ENCODE measurements around the gene SLC7A7.
"Not testable (repeated sequence)": the region's sequence is repeated elsewhere in the genome, so short reads cannot be mapped to it uniquely, and the experiment has no call there.

SLC7A7 gene

DNA sequence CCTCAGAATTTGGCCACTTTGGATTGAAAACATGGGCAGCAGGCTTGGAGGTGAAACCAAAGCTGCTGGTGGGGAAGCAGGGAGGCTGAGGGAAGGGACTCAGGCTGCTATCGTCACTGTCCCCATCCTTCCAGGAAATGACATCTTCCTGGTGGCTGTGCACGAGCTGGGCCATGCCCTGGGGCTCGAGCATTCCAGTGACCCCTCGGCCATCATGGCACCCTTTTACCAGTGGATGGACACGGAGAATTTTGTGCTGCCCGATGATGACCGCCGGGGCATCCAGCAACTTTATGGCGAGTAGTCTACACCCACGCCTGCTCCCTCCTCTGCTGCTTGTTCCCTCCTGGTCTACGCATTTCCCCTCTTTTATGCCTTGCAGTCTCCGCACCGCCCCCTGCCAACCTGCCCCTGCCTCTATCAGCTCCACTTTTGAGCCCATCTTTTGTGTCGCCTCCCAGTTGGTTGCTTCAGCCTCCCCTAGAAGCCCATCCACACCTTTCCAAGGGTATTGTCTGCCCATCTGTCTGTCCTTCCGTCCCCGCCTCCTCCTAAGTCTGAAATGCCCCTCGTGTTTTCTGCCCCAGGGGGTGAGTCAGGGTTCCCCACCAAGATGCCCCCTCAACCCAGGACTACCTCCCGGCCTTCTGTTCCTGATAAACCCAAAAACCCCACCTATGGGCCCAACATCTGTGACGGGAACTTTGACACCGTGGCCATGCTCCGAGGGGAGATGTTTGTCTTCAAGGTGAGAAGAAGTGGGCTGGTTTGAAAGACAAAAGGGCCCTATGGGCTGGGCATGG lies 28.1 kb upstream of the SLC7A7 start:
- no peak for DNase-seq

DNA sequence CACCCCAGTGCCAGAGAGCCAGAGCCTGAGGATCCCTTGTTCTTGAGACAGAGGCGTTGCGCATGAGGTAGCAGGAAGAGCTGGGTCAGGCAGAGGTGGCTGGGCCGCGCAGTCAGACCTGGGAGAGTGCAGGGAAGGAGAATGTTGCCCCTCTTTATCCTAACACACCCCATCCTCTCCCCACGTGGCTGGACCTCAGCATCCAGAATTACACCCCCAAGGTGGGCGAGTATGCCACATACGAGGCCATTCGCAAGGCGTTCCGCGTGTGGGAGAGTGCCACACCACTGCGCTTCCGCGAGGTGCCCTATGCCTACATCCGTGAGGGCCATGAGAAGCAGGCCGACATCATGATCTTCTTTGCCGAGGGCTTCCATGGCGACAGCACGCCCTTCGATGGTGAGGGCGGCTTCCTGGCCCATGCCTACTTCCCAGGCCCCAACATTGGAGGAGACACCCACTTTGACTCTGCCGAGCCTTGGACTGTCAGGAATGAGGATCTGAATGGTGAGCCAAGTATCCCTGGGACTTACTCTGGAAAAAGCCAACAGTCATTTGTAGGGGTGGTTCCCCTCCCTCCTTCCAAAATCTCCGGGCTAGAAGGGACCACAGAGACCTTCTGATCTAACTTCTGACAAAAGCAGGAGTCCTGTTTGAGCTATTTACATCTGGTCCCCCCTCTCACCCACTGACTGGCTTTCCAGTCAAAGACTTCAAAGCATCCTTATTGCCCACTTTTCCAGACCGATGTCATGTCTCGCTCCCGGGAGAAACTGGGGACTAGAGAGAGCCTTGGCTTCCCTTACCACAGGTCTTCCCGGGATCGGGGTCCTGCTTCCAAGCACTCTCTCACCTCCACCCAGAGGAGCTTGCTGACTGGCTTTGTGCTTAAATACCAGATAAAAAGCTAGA lies 27.2 kb upstream of the SLC7A7 start:
- no peak for DNase-seq

DNA sequence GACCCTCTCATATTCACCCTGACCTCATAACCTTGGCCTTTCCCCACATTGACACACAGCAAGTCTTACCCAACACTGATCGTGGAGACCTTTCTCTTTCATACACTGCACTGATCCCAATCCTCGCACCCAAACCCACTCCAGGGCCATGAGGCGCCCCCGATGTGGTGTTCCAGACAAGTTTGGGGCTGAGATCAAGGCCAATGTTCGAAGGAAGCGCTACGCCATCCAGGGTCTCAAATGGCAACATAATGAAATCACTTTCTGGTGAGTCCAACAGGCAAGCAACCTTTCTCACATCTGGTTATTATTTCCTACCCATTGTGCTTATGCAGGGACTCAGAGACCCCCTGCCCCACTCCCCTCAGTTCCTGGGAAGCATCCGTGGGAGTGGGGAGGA lies 26.5 kb upstream of the SLC7A7 start:
- no peak for DNase-seq

DNA sequence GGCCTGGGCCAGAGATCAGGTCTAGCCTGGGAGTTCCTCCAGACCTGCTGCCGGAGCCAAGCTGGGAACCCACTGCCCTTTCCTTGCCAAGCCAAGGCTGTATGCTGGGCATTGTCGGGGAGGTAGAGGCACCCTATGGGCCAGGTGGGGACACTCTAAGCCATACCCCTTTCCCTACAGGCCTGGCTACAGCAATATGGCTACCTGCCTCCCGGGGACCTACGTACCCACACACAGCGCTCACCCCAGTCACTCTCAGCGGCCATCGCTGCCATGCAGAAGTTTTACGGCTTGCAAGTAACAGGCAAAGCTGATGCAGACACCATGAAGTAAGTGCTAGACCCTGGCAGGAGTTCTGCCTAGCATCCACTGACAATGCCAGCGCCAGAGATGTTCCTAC lies 26.1 kb upstream of the SLC7A7 start:
- no peak for DNase-seq

DNA sequence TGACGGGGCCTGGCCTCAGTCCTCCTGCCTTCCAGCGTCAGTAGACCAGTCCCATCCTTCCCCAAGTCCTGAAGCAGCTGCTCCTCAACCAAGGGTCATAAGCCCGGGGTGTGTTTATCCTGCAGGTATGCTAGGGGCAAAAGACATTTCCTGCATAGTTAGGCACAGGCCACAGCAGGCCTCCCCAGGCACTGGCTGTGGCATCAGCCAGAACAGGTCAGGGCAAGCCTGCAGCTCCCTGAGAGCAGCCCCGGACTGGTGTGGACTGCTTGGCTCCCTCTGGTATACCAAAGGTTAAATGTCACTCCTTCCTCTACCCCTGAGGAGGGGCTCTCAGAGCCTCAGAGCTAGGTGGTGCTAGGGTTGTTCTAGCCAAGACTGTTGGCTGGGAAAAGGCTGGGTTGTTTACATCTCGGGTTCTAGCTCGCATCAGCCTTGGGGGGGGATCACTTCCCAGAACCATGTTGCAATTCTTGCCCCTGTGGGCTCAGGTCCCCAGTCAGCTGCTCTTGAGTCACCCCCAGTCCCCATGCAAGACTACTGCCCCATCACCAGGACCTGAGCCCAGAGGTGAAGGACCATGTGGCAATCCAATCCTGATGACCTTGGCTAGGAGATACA lies 24.0 kb upstream of the SLC7A7 start:
- DNase-seq: no peak

DNA sequence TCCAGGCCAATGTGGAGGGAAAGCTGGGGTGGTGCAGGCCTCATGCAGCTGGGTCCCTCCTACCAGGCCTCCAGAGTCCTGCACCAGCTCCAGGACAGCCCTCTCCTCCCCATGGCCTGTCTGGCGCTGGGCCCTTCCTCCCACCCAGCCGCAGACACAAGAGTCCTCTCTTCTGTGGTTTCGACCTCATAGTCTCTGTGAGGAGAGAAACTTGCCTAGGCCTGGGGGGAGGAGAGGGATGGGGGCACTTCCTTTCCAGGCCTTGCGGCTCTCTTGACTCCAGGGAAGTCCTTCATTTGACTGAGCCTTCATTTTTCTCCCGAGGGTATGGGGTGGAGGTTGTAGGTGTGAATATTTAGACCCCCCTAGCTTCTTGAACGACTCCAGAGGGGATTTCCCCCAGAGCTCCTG lies 23.4 kb upstream of the SLC7A7 start:
- no peak for DNase-seq

DNA sequence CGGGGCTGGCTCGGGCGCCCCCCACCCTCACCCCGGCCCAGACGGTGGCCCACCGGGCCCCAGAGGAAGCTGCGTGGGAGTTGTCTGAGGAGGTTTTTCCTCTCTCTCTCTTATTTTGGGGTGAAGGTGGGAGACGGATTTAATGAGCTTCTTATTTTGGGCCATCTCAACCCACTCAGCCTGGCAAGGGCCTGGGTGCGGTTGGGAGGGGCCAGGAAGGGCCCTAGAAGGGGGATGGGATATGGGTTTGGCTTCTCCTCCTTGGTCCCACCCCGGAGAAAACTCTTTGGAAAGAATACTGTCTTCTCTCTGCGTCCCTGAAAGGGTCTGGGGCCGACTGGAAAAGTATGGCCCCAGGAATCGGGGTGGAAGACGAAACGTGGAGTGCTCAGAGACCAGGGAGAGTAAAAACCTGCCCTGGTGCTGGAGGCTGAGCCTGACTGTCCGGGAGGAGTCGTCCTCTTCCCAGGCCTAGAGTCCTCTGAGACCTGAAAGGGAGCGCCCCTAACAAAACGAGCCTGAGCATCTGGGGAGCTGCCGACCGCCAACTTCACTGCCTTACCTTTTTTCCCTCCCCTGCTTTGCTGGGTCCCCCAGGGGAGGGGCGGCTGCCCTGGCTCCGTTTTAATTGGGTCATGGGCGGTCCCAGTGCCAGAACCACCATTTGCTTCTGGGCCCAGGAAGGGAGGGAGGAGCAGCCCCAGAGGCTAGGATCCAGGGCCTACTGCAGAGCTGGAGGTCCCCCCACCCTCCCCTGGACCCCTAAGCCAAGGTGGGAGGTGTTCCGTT lies 22.7 kb upstream of the SLC7A7 start:
- no peak for DNase-seq

DNA sequence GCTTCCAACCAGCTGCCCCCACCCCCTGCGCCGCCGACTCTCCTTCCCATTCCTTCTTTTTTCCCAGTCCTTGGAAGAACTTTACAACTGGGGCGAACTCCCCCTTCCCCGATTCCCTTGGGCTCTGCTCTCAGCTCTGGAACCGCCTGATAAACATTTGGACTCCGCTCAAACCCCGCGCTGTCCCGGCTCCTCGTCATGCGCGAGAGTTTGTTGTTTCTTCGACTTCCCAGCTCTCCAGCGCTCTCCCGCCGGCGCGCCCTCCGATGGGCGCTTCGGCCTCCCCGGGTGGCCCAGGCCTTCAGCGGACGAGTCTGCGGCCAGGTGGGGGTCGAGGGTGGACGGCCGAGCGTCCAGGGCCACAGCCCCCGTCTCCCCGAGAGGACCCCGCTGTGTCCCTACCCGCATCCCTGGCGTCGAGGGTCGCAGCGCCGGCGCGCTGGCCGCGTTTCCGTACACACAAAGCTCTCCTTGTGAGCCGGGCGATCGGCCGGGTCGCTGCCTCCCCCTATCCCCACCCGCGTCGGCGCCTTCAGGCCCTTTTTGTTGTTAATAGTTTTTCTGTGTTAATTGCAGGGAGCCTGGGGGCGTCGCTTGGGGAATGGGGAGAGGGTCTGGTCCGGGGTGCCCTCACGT lies 22.0 kb upstream of the SLC7A7 start:
- no peak for DNase-seq

DNA sequence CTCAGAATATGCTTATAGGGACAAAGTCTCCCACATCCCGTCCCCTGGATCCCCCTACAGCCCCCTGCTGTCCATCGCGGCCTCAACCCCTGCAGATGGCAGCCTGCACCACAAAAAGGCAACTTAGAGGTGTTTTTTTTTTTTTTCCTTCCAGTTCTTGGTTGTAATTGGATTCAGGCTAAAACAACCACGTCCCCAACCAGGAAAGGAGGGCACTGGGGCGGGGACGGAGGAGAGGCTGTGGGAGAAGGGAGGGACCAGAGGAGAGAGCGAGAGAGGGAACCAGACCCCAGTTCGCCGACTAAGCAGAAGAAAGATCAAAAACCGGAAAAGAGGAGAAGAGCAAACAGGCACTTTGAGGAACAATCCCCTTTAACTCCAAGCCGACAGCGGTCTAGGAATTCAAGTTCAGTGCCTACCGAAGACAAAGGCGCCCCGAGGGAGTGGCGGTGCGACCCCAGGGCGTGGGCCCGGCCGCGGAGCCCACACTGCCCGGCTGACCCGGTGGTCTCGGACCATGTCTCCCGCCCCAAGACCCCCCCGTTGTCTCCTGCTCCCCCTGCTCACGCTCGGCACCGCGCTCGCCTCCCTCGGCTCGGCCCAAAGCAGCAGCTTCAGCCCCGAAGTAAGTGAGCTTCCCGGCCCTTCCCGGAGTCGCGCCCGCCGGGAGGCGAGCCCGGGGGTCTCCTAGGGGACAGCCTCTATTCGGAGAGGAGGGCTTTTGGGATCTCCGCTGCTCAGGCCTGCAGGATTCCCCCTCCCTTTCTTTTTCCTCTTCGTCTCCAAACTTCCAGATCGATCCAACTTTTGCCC lies 21.3 kb upstream of the SLC7A7 start, which contains the start of gene MMP14:
MMP14 (plus strand) TSS at position 285 of the 813 bp plus-strand sequence; CDS start at position 518, 233 bp downstream.
- DNase-seq: no peak

DNA sequence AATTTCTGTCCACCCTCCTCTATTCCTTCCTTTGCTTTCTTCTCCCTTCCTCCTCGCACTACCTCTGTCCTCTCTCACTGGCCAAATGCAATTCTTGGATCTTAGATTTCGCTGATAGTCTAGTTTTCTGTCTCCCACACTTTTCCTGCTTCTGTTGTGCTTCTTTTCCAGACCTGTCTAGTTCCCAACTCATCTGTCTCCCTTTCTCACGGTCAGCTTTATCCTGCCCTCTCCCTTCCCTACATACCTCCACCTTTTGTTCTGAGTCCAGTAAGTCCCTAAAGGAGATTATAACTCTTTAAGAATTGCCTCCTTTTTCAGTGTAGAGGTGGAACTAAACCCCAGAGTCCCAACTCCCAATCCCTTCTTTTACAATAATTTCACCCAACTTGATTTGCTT lies 20.3 kb upstream of the SLC7A7 start:
- DNase-seq: no peak

DNA sequence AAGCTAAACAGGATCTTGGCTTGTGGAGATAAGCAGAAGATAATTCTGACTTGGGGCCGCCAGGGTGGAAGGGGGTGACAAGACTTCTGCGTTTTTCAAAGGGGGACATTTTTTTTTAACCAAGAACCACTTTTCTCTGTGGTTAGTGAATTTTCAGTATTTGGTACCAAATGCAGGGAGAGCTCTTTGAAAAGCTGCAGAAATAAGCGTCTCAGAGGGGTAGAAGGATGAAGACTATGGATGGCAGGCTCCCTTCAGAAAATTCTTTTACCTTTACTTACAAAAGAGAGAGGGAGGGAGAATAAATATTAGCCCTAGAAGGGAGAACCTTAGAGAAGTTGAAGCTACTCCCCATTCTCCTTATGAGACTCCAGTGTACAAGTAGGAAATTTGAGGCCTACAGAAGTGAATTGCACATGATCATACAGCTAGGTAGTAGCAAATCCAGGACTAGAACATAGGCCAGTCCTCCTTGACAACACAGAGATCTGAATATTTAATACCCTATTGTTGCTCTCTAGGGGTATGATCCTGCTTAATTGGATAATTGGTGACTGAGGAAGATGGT lies 15.3 kb upstream of the SLC7A7 start:
- DNase-seq: no peak

DNA sequence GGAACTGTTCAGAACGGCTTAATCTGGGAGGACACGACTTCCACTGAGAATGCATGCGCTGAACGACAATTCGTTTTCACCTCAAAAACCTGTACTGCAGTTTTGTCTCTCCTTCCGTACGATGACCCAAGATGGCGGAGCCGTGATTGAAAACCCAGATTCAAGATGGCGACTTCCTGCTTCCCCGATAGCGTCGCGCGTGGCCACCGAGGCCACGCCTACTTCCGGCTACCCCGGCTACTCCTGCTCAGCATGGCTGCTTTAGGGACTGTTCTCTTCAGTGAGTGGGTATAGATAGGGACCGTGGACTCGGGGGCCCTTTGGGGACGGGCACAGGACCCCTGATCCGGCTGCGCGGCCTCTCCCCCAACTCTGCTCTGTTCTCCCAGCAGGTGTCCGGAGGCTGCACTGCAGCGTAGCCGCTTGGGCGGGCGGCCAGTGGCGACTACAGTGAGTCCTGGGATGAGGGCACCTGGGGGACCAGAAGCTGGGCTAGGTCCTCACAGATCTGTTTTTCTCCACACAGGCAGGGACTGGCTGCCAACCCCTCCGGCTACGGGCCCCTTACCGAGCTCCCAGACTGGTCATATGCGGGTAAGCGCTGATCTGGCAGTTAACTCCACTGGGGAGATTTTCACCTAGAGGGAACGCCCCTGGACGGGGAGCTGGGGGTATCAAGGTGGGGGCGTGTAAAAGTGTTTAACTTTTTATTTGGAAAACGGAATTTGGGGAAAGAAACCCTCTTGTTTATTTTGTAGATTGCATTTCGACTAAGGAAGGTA lies 14.6 kb upstream of the SLC7A7 start, which contains the start of gene MRPL52:
MRPL52 (plus strand) TSS at position 227 of the 782 bp plus-strand sequence; CDS start at position 253, 26 bp downstream.
- peak; percentile 91 for DNase-seq

DNA sequence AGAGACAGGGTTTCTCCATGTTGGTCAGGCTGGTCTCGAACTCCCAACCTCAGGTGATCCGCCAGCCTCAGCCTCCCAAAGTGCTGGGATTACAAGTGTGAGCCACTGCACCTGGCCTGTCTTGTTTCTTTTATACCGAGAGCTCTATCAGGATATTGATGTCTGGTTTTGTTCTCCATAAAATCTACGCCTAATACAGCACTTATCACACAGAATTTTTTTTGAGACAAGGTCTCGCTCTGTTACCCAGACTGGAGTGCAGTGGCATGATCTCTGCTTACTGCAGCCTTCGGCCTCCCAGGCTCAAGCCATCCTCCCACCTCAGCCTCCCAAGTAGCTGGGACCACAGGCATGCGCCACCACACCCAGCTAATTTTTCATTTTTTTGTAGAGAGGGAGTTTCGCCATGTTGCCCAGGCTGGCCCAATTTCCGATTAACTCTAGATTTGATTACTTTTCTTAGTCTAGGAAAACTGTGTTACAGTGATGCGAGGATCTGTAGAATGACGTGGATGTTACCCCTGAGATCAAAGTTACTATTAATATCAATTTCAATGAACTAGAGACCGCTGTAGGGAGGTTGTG lies 13.9 kb upstream of the SLC7A7 start:
- DNase-seq: not testable (repeated sequence)

DNA sequence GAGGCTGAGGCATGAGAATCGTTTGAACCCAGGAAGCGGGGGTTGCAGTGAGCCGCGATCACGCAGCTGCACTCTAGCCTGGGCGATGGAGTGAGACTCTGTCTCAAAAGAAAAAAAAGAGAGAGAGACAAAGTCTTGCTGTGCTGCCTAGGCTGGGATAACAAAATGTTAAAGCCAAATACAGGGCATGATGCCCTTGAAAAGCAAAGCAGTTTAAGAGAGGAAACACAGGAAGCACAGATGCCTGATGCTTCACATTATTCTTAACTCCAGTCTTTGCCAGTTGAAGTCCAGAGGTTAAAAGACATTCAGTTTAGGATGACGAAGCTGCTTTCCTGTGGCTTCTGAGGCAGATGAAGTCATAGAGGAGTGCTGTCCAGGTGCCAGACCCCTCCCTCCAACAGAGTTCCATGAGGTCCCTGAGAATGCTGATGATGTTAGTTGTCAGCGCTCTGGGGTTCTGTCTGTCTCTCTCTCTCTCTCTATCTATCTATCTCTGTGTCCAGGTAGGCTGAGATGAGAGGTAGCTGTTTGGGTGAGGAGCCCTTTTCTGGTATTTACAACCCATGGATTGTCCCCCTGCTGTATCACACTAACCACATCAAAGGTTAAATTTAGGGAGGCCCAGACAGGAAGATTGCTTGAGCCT lies 9.6 kb upstream of the SLC7A7 start:
- DNase-seq: no peak

DNA sequence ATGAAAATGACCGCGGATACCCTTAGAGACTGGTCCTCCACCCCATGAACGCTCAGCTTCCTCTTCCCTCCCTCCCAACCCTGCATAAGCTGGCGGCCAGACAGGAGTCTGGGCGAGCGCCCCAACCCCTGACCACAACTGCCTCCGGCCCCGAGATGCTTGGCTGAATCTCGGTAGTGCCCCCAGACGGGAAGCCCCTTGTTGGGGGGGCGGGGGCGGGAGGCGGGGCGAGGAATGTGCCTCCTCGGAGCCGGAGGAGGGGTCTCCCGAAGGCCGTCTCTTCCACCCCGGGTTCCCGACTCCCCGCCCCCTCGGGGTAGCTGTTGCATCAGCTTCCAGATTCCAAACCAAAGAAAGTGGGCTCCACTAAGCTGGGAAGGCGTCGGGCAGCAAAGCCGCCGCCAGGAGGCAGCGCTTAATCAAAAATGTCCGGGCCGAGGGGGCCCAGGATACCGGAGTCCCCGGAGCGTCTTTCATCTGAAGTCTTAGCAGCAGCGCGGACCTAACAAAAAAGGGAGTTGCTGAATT lies 7.4 kb upstream of the SLC7A7 start:
- peak; percentile 81 for DNase-seq

DNA sequence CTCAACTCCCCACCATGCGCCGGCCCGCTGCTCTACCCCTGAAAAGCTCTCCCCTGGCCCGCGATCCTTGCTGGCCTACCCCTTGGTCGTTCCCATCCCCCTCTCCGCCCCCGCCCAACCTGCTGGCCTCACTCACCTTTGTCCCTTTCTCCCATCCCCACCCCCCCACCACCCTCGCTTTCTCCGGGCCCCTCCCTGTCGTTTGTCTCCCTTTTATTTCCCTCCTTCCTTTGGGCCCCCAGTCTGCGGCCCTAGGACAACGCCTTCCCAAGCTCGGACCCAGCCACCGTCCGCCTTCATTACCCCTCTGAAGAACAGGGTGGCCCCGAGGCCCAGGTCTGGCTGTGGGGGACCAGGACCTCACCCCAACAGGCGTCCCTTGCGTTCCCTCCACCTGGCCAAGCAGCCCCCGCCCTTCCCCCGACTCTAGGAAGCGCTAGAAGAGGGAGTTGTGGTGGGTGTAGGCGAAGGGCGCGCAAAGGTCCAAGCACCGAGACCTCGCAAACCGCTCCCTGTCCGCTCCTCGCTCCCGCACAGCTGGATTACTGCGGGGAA lies 6.9 kb upstream of the SLC7A7 start:
- no peak for DNase-seq

DNA sequence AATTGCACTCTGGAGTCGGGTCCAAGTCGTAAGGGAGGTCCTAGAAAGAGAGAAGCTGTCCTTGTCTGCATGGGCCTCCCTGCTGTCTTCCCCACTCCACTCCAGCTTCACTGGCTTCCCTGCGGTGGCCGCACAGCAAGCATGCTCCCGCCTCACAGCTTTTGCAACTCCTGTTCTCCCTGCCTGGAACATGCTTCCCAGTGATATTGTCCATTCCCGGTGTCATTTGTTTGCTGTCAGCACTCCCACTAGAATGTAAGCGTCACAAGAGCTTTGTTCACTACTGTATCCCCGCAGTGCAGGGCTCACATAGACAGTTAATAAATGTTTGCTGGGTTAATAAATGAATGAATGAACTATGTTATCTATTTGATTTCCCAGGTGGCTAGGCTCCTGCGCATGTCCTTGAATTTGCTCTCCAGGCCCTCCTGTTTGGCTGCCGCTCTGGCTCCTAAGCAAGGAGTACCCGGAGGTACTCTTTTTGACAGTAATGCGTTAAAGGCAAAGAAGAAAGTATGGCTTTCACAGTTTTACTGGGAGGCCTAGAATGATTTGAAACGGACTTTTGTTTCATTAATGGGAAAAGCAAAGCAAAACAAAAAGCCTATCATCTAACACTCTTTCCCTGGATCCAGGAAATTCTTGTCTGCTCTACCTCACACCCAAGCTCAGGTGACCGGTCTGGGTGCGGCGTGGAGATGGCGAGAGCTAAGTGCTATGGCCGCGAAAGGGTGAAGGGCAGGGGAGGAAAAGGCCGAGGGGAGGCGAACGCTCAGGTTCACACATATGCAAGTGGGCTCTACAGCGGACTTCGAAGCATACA lies 6.2 kb upstream of the SLC7A7 start:
- no peak for DNase-seq

All from stimulated activated CD8-positive, alpha-beta memory T cell treated with anti-CD3 and anti-CD28 coated beads, Interleukin-4, amount 100 ng/mL, for 48 hours (primary cell).